OCI-LY1 (cell line): ENCODE measurements around the gene JMJD1C.
"Not testable (repeated sequence)": the region's sequence is repeated elsewhere in the genome, so short reads cannot be mapped to it uniquely, and the experiment has no call there.

Source experiments
- H2AFZ ChIP-seq: fragments of 200-600 bp; sonication (generic), shearing (Covaris generic); 2 replicates; pipeline ENCODE4 v1.6.0; 2014; ENCODE audit warnings: antibody characterized with exemption, mild to moderate bottlenecking, low read length
- H3F3A ChIP-seq: fragments of 200-600 bp; sonication (generic), shearing (Covaris generic); 2 replicates; pipeline ENCODE4 v1.6.0; 2014; ENCODE audit warnings: mild to moderate bottlenecking, antibody characterized with exemption, low read length, moderate library complexity; ENCODE audit not compliant: insufficient read depth
- H3K27ac ChIP-seq: fragments of 200-600 bp; sonication (generic); 2 replicates; pipeline ENCODE4 v1.5.1; 2014; ENCODE audit warnings: low read length, mixed run types, mild to moderate bottlenecking, low read depth; ENCODE audit not compliant: poor library complexity, severe bottlenecking
- H3K27me3 ChIP-seq: fragments of 200-600 bp; sonication (generic); 2 replicates; pipeline ENCODE4 v1.6.0; 2014; ENCODE audit warnings: antibody characterized with exemption, mild to moderate bottlenecking, low read length, moderate library complexity; ENCODE audit not compliant: insufficient read depth
- H3K36me3 ChIP-seq: fragments of 200-600 bp; sonication (generic); 2 replicates; pipeline ENCODE4 v1.6.1; 2014; ENCODE audit warnings: mild to moderate bottlenecking, antibody characterized with exemption, low read length, moderate library complexity, mixed read lengths; ENCODE audit not compliant: insufficient read depth
- H3K4me1 ChIP-seq: fragments of 200-600 bp; sonication (generic); 2 replicates; pipeline ENCODE4 v1.5.1; 2014; ENCODE audit warnings: mild to moderate bottlenecking, low read length, moderate library complexity; ENCODE audit not compliant: insufficient read depth, severe bottlenecking
- H3K4me2 ChIP-seq: fragments of 200-600 bp; sonication (generic), shearing (Covaris generic); 2 replicates; pipeline ENCODE4 v1.6.1; 2014; ENCODE audit warnings: low read length
- H3K4me3 ChIP-seq: fragments of 200-600 bp; sonication (generic); 2 replicates; pipeline ENCODE4 v1.5.1; 2014; ENCODE audit warnings: low read length, low read depth, mild to moderate bottlenecking, mixed read lengths; ENCODE audit not compliant: poor library complexity, severe bottlenecking
- H3K79me2 ChIP-seq: fragments of 200-600 bp; shearing (Covaris generic); 2 replicates; pipeline ENCODE4 v1.6.1; 2016; ENCODE audit warnings: mixed run types, low read length, mixed read lengths; ENCODE audit not compliant: insufficient read depth
- H3K9ac ChIP-seq: fragments of 200-600 bp; sonication (generic), shearing (Covaris generic); 2 replicates; pipeline ENCODE4 v1.6.1; 2014; ENCODE audit warnings: mild to moderate bottlenecking, low read length, mixed read lengths
- H3K9me2 ChIP-seq: fragments of 200-600 bp; sonication (generic), shearing (Covaris generic); 2 replicates; pipeline ENCODE4 v1.6.1; 2014; ENCODE audit warnings: low read depth, mild to moderate bottlenecking, low read length, mixed read lengths
- H3K9me3 ChIP-seq: fragments of 200-600 bp; shearing (Covaris generic); 2 replicates; pipeline ENCODE4 v1.6.1; 2014; ENCODE audit warnings: low read length, mixed read lengths
- H4K20me1 ChIP-seq: fragments of 200-600 bp; sonication (generic), shearing (Covaris generic); 2 replicates; pipeline ENCODE4 v1.6.0; 2016; ENCODE audit warnings: mild to moderate bottlenecking, low read length; ENCODE audit not compliant: insufficient read depth
- EZH2 ChIP-seq: fragments of 200-600 bp; sonication (generic), shearing (Covaris generic); IDR thresholded peaks from 2 replicates; pipeline ENCODE4 v1.8.0; 2017; ENCODE audit warnings: borderline replicate concordance, mixed run types, mild to moderate bottlenecking, antibody characterized with exemption, low read length, moderate library complexity, mixed read lengths
- TF ChIP-seq, protein P1 (sequence below): fragments of 200-600 bp; sonication (generic), shearing (Covaris generic); IDR thresholded peaks from 2 replicates; pipeline ENCODE4 v1.5.1; 2017; ENCODE audit warnings: mild to moderate bottlenecking, antibody characterized with exemption, low read length, moderate library complexity, mixed read lengths

Gene JMJD1C

DNA sequence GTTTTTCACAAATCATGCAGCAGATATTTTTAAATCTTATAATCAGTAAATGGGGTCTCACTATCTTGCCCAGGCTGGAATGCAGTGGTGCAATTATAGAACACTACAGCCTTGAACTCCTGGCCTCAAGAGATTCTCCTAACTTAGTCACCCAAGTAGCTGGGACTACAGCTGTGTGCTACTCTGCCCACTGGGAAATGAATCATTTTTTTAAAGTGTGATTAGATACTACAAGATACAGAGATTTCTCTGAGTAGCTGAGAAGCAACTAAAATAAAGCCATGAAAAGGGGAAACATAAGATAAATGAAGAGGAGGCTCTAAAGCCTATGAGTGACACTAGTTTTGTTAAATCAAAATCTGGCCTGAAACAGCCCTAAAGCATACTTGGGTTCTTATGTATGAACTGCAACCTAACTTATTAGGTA is 119.7 kb downstream of the JMJD1C start:
- H3F3A ChIP-seq: no peaks in the 10 kb centered on the region; the same call in 1 of the 2 replicates
- 0 out of 2 replicates have a peak, but pooled peaks cover 7% of the 10 kb centered on the region for H3K79me2 ChIP-seq
- no peak overlapping the region for H3K4me2 ChIP-seq
- H3K9ac ChIP-seq: no peak overlapping the region
- H3K4me1 ChIP-seq: no peaks in the 10 kb centered on the region
- H3K4me3 ChIP-seq: no peak overlapping the region
- no peak overlapping the region for H2AFZ ChIP-seq
- TF ChIP-seq, protein P1, sequence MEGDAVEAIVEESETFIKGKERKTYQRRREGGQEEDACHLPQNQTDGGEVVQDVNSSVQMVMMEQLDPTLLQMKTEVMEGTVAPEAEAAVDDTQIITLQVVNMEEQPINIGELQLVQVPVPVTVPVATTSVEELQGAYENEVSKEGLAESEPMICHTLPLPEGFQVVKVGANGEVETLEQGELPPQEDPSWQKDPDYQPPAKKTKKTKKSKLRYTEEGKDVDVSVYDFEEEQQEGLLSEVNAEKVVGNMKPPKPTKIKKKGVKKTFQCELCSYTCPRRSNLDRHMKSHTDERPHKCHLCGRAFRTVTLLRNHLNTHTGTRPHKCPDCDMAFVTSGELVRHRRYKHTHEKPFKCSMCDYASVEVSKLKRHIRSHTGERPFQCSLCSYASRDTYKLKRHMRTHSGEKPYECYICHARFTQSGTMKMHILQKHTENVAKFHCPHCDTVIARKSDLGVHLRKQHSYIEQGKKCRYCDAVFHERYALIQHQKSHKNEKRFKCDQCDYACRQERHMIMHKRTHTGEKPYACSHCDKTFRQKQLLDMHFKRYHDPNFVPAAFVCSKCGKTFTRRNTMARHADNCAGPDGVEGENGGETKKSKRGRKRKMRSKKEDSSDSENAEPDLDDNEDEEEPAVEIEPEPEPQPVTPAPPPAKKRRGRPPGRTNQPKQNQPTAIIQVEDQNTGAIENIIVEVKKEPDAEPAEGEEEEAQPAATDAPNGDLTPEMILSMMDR: no peak
- TF ChIP-seq EZH2: no peak
- no peaks in the 10 kb centered on the region for H3K27me3 ChIP-seq
- no peaks in the 10 kb centered on the region for H3K36me3 ChIP-seq
- H3K9me2 ChIP-seq: no peaks in the 10 kb centered on the region
- H4K20me1 ChIP-seq: no peaks in the 10 kb centered on the region
- H3K9me3 ChIP-seq: no peaks in the 10 kb centered on the region
- H3K27ac ChIP-seq: no peak overlapping the region

DNA sequence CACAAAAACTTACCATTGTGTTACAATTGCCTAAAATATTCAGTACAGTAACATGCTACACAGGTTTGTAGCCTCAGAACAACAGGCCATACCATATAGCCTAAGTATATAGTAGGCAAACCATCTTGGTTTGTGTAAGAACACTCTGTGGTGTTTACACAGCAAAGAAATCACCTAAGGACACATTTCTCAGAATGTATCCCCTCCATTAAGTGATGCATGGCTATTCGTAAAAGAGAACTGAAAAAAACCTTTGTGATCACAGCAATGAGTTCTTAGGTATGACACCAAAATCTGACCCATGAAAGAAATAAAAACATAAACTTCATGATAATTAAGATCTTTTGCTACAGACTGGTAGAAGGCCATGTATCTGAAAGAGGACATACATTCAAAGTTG is 121.5 kb downstream of the JMJD1C start:
- Histone ChIP-seq H3K27me3 (no peaks in the 10 kb centered on the region), H3K9me2 (no peaks in the 10 kb centered on the region), H3K4me2 (no peak overlapping the region), H4K20me1 (no peaks in the 10 kb centered on the region), H3K79me2 (0 out of 2 replicates have a peak, but pooled peaks cover 7% of the 10 kb centered on the region), H3K27ac (no peak overlapping the region), H3K4me3 (no peak overlapping the region), H2AFZ (no peak overlapping the region), H3K4me1 (no peaks in the 10 kb centered on the region), H3K9me3 (no peaks in the 10 kb centered on the region), H3F3A (no peaks in the 10 kb centered on the region), H3K9ac (no peak overlapping the region), H3K36me3 (no peaks in the 10 kb centered on the region)
- TF ChIP-seq, protein P1: no peak
- TF ChIP-seq EZH2: no peak

DNA sequence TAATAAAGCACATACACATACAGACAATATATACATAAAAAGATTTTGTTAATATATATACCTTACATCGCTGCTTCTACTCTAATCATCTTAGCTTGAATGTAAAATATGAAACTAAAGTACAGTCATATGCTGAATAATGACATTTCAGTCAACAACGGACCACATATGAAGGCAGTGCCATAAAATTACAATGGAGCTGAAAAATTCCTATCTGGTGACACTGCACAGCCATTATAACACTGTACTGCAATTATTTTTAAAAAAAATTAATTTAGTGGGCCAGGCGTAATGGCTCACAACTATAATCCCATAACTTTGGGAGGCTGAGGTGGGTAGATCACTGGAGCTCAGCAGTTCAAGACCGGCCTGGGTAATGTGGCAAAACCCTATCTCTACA is 122.3 kb downstream of the JMJD1C start:
- Histone ChIP-seq H3K9me2 (no peaks in the 10 kb centered on the region), H3K9me3 (no peaks in the 10 kb centered on the region), H3K27ac (no peak overlapping the region), H3K9ac (no peak overlapping the region), H3K36me3 (no peaks in the 10 kb centered on the region), H3K4me2 (no peak overlapping the region), H2AFZ (no peak overlapping the region), H3K4me3 (no peak overlapping the region), H4K20me1 (no peaks in the 10 kb centered on the region), H3F3A (no peaks in the 10 kb centered on the region), H3K4me1 (no peaks in the 10 kb centered on the region), H3K27me3 (no peaks in the 10 kb centered on the region), H3K79me2 (0 out of 2 replicates have a peak, but pooled peaks cover 7% of the 10 kb centered on the region)
- TF ChIP-seq EZH2: no peak
- TF ChIP-seq, protein P1: no peak

DNA sequence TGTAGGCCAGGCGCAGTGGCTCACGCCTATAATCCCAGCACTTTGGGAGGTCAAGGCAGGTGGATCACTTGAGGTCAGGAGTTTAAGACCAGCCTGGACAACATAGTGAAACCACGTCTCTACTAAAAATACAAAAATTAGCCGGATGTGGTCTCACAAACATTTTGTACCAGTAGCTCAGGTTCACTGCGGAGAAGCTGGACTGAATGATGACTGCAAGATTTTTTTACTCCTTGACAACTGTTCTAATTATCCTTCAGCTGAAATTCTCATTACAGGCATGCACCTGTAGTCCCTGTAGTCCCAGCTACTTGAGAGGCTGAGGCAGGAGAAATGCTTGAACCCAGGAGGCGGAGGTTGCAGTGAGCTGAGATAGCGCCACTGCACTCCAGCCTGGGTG is 126.1 kb downstream of the JMJD1C start:
- H3K4me3 ChIP-seq, H4K20me1 ChIP-seq, H3K4me1 ChIP-seq, H3K4me2 ChIP-seq, H3K9ac ChIP-seq, H3K79me2 ChIP-seq, H3K36me3 ChIP-seq, H2AFZ ChIP-seq, H3K9me3 ChIP-seq, H3K27me3 ChIP-seq, H3K9me2 ChIP-seq, H3F3A ChIP-seq, H3K27ac ChIP-seq: not testable (repeated sequence)
